GM19324 (cell line): ENCODE data around the gene COL23A1.

Source experiments
- ATAC-seq: cut with Tn5 transposase; IDR thresholded peaks from one replicate; pipeline ENCODE4 v1.9.1; 2021; ENCODE audit warnings: mild to moderate bottlenecking, moderate library complexity; ENCODE audit not compliant: unreplicated experiment, low FRiP score

COL23A1 gene

GRCh38 chr5:178283520-178283919 is 306.7 kb downstream of the COL23A1 start:
- no peak for ATAC-seq

GRCh38 chr5:178282391-178282790 is 307.8 kb downstream of the COL23A1 start:
- ATAC-seq = no peak

DNA sequence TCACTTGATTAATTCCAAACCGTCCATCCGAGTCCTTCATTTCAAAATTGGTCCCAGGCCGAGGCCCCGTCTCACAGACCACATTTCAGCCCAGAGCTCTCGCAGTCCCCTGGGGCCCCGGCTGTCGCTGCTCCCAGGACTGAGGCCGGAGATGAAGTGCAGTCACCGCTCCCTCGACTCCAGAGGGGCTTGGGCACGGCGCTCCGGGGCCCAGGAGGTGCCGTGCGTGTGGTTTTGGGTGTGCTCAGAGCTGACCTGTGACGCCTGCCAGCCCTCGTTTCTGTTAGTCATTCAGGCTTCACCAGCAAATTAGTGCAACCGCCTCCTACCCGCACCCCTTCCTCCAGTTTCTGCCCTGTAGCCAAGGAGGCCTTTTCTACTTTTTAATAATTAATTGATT is 308.9 kb downstream of the COL23A1 start:
- ATAC-seq = no peak

DNA sequence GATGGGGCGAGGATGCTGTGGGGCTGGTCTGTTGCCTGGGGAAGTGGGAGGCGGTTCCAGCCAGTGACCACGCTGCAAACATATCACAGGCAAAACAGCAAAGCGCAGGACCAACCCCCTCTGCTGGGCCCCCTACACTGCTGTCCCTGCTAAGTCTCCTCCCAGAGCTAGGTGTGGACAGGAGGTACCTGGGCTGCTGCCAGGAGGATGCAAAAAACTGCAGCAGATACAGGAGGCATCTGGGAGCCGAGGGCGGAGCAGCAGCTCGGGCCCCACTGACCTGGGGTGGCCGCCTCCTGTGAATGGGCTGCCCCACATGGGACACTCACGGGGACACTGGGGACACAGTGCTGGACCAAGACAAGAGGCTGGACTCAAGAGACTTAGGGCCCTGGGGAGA is 309.6 kb downstream of the COL23A1 start:
- ATAC-seq = no peak

- ATAC-seq = no peak
Observed at GRCh38 chr5:178279723-178280438, 310.3 kb downstream of the COL23A1 start.

- ATAC-seq = no peak
Observed at GRCh38 chr5:178279026-178279722, 311.0 kb downstream of the COL23A1 start.

DNA sequence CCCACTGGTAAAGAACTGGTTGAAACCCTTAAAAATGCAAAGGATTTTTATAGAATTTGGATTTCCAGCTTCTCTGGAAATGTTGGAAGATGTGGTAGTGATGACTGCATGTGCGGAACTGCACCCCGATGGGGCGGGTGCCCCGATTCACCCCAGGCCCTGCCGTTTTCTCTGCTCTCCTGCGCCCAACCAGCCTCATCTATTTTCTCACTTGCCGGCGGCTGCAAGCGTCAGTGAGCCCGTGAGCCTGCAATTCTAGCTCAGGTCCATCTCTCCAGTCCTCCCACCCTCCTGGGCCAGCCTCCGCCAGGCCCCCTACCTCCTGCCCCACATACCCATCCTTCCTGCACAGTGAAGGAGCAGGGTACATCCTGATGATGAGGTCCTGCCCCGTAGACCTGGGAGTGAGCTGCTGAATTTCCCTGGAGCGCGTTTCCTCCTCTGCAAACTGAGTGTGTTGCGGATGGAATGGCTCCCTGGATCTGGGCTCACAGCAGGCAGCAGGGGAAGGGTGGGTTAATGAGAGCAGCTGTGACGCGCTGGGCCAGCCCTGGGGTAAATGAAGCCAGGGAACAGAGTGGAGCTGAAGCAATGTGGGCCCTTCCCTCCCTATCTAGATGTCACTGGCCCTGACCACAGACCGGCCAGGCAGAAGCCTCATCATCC is 311.7 kb downstream of the COL23A1 start:
- no peak for ATAC-seq

DNA sequence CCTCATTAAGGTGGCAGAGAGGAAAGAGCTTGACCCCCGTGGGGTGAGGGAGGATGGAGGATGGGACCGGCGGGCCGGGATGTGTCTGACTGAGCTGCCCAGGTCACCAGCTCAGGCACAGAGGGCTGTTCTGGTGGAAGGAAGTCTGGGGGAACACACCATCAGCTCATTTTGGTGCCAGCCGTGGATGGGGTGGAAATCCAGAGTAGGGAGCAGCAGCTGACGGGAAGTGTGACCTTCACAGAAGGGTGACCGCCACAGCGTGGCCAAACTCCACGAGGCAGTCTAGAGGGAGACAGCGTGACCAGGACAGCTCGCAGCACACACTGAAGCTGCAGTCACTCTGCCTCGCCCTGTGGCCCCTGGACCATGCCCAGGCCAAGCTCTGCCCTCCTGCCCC is 312.3 kb downstream of the COL23A1 start:
- no peak for ATAC-seq

- no peak for ATAC-seq
Observed at GRCh38 chr5:178277346-178277745, 312.8 kb downstream of the COL23A1 start.

DNA sequence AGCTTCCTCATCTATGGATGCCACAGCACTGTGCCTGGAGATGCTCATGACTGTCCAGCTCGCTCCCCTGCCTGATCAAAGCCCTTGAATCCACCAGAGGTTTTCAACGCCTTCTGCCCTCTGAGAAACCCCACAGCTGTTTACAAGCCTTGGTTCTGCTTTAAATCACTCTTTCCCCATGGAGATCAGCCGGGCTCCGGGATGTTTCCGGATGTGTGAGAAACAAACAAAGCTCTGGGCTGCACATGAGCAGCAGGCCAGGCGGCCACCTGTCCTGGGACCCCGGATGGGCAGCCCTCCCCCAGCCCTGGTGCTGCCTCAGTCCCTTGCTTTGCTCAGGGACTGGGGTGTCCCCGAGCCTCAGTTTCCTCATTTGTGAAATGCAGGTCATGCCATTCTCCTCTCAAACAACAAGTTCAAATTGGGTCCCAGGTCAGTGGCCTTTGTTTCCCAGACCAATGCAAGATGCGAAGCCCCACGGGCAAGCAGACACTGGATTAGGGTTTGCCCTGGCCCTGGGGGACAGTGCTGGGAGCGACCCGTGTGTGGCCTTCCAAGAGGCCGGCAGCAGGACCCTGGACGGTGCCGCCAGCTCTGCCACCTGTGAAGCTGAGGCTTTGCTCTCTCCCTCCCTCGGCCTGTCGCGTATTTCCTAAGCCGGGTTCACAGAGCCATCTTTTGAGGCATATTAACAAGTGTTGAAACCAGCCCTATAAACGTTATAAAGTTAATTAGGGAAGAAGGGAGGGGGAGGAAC is 315.2 kb downstream of the COL23A1 start:
- no peak for ATAC-seq

GRCh38 chr5:178273665-178274541 is 316.3 kb downstream of the COL23A1 start:
- no peak for ATAC-seq

GRCh38 chr5:178273041-178273440 is 317.2 kb downstream of the COL23A1 start:
- no peak for ATAC-seq

- no peak for ATAC-seq
Observed at GRCh38 chr5:178272591-178272990, 317.6 kb downstream of the COL23A1 start.

DNA sequence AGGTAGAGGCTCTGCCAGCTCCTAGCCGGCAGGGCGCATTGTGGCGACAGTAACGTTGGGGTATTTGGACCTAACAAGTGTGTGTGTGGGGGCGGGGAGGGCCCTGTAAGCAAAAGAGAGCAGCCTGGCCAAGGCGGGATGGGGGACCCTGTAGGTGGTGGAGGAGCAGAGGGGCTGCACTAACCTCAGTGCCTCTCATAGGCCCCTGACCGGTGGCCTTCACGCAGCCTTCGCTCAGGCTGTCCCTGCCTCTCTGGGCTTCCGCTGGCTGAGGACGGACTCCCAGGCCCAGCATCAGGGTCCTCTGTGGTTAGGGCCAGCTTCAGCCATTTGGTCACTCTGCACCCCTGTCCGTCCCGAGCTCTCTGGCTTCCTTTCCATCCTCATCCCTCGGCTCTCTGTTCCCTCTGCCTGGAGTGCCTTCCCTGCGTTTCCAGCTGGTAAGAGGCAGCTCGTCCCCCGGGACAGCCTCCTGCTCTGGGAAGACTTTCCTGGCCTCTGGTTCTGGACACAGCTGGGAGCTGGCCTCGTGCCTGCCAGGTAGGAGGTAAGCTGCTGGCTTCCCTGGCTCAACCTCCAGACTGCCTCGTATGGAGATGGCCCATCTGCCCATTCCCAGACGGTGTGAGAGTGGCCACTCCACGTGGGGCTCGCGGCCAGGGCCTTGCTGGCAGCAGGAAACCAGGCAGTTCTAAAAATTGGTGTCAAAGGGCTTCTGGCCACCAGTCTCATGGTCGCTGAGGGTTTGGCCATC is 318.3 kb downstream of the COL23A1 start:
- ATAC-seq = no peak

- ATAC-seq = no peak
Observed at GRCh38 chr5:178271231-178271630, 319.0 kb downstream of the COL23A1 start.

GRCh38 chr5:178269499-178269898 is 320.7 kb downstream of the COL23A1 start:
- ATAC-seq = no peak

GRCh38 chr5:178267876-178268275 is 322.3 kb downstream of the COL23A1 start:
- no peak for ATAC-seq

DNA sequence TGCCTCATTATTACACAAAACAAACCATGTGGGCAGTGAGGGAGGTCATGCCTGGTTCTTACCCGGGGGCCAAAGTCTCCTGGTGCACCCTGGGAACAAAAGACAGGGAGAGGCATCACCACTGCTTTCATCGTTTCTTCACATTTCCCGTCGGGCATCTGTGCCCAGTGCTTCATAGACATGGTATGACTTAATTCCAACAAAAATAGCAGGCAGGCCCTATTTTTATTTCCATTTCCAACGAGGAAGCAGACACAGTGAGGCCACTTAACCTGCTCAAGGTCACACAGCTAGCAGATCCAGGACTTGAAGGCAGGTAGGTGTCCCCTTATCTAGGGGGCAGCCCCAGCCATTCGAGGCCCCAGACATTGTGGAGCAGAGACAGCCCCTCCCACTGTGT is 322.9 kb downstream of the COL23A1 start:
- no peak for ATAC-seq

DNA sequence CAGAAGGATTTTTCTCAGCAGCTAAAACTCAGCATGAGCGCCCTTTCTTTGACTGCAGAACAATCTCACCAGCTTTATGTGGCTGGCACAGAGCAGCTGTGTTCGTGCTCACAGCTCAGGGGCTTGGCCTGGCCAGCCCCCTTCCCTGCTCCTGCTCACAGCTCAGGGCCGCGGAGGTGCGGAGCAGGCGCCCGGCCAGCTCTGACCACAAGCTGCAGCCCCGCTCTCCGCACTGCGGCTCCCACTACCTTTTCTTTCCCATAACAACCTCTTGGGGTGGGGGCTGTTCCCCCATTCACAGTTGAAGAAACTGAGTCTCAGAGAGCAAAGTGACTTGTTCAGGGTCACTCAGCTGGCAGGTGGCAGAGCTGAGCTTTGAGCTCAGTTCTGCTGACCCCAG is 323.6 kb downstream of the COL23A1 start:
- ATAC-seq = no peak
